Urothelium cell line (cell line): ENCODE results near the gene ZC3H10.

ENCODE experiments used
- DNase-seq: peaks from one replicate; pipeline ENCODE4 v3.0.0; 2011; ENCODE audit warnings: low spot score, mixed read lengths
- FAIRE-seq: peaks from 2 replicates; lab custom pipeline; 2011; peaks lifted over from hg19 to GRCh38; lab: Jason Lieb, UNC

Gene ZC3H10

GRCh38 chr12:56164345-56164729 is 46.3 kb downstream of the ZC3H10 start:
- no peak for DNase-seq
- no peak for FAIRE-seq

- no peak for DNase-seq
- FAIRE-seq: no peak
Measured at GRCh38 chr12:56165369-56165768, 47.3 kb downstream of the ZC3H10 start.

GRCh38 chr12:56169229-56169759 is 51.2 kb downstream of the ZC3H10 start:
- FAIRE-seq (no peak), DNase-seq (no peak)

DNA sequence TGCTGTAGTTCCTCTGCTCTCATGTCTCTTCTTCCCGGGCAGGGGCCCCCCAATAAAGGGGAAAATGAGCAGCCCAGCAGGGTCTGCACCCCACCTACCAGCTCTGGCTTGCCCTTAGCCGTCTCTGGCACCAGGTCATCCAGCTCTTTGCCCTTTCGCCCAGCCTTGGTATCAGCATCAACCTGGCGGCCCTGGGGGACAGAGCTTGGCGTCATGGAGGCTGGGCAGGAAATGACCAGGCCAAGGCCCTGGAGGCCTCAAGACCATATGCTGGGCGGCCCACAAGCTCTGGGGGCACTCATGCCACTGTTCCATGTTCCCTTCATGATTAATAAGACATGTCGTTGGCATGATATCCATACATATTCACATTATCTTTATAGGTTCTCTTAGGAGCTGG is 54.8 kb downstream of the ZC3H10 start:
- DNase-seq (no peak), FAIRE-seq (no peak)
